WTC11 (cell line): ENCODE measurements around the gene KRT35.

ENCODE experiments used
- CREB1 ChIP-seq: sonication (generic); formaldehyde crosslinking; IDR thresholded peaks from 2 replicates; pipeline ENCODE4 v1.8.0; 2023; ENCODE audit warnings: mild to moderate bottlenecking, missing genetic modification reagents
- ESRRA ChIP-seq: sonication (generic); formaldehyde crosslinking; IDR thresholded peaks from 2 replicates; pipeline ENCODE4 v1.8.1; 2022; ENCODE audit warnings: mild to moderate bottlenecking, missing genetic modification reagents, borderline replicate concordance
- FOXP1 ChIP-seq: sonication (generic); formaldehyde crosslinking; IDR thresholded peaks from 2 replicates; pipeline ENCODE4 v1.8.0; 2022; ENCODE audit warnings: missing genetic modification reagents, mild to moderate bottlenecking, moderate library complexity, borderline replicate concordance
- NR3C1 ChIP-seq: sonication (generic); formaldehyde crosslinking; conservative IDR thresholded peaks from 2 replicates; pipeline ENCODE4 v1.8.1; 2023; ENCODE audit warnings: low read depth, mild to moderate bottlenecking, missing genetic modification reagents
- SMAD3 ChIP-seq: sonication (generic); formaldehyde crosslinking; IDR thresholded peaks from 2 replicates; pipeline ENCODE4 v1.8.0; 2022; ENCODE audit warnings: missing genetic modification reagents, mild to moderate bottlenecking, borderline replicate concordance
- TP53 ChIP-seq: sonication (generic); formaldehyde crosslinking; IDR thresholded peaks from 2 replicates; pipeline ENCODE4 v1.8.1; 2023; ENCODE audit warnings: mild to moderate bottlenecking, missing genetic modification reagents
- ZBTB21 ChIP-seq: sonication (generic); formaldehyde crosslinking; IDR thresholded peaks from 2 replicates; pipeline ENCODE4 v1.8.1; 2023; ENCODE audit warnings: mild to moderate bottlenecking, missing genetic modification reagents, borderline replicate concordance
- ZNF121 ChIP-seq: sonication (generic); formaldehyde crosslinking; IDR thresholded peaks from 2 replicates; pipeline ENCODE4 v1.8.0; 2023; ENCODE audit warnings: missing genetic modification reagents
- ZNF396 ChIP-seq: fragments of 250-450 bp; sonication (Bioruptor Pico); IDR thresholded peaks from 2 replicates; pipeline ENCODE4 v1.8.0; 2021; ENCODE audit warnings: mild to moderate bottlenecking, moderate library complexity, borderline replicate concordance
- TF ChIP-seq, protein P1 (sequence below): fragments of 200-600 bp; IDR thresholded peaks from 2 replicates; pipeline ENCODE4 v1.8.0; 2022; ENCODE audit warnings: antibody characterized with exemption
- TF ChIP-seq, protein P2 (sequence below): sonication (generic); formaldehyde crosslinking; IDR thresholded peaks from 2 replicates; pipeline ENCODE4 v1.8.1; 2023; ENCODE audit warnings: mild to moderate bottlenecking, missing genetic modification reagents, moderate library complexity
- TF ChIP-seq, protein P3 (sequence below): sonication (generic); formaldehyde crosslinking; IDR thresholded peaks from 2 replicates; pipeline ENCODE4 v1.8.1; 2022; ENCODE audit warnings: low read depth, missing genetic modification reagents, borderline replicate concordance
- TF ChIP-seq, protein P4 (sequence below): sonication (generic); formaldehyde crosslinking; IDR thresholded peaks from 2 replicates; pipeline ENCODE4 v1.8.0; 2022; ENCODE audit warnings: missing genetic modification reagents

DNA sequence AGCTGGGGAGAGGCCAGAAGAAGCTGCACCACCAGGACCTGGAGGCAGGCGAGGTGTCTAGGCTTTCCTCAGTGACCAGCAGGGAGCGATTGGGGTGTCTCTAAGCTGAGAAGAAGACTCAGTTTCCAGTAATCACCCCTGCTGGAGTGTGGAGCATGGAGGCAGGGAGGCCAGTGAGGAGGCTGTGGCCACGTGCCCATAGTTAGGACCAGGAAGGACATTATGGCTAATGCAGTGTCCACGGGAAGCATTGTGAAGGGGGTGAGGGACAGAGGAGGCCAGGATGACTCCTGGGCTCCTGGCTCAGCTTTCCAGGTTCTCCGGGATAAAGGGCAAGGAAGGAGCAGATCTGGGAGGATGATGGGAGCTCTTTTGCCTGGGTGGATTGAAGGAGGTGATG, 18.8 kb upstream of the KRT35 start:
- TF ChIP-seq ESRRA (no peak), ZNF396 (no peak), TP53 (CRISPR knock-in tag) (no peak), NR3C1 (CRISPR knock-in tag) (no peak), FOXP1 (CRISPR knock-in tag) (no peak), ZBTB21 (CRISPR knock-in tag) (no peak), SMAD3 (CRISPR knock-in tag) (no peak), CREB1 (CRISPR knock-in tag) (no peak), ZNF121 (CRISPR knock-in tag) (no peak)
- TF ChIP-seq, protein P1, sequence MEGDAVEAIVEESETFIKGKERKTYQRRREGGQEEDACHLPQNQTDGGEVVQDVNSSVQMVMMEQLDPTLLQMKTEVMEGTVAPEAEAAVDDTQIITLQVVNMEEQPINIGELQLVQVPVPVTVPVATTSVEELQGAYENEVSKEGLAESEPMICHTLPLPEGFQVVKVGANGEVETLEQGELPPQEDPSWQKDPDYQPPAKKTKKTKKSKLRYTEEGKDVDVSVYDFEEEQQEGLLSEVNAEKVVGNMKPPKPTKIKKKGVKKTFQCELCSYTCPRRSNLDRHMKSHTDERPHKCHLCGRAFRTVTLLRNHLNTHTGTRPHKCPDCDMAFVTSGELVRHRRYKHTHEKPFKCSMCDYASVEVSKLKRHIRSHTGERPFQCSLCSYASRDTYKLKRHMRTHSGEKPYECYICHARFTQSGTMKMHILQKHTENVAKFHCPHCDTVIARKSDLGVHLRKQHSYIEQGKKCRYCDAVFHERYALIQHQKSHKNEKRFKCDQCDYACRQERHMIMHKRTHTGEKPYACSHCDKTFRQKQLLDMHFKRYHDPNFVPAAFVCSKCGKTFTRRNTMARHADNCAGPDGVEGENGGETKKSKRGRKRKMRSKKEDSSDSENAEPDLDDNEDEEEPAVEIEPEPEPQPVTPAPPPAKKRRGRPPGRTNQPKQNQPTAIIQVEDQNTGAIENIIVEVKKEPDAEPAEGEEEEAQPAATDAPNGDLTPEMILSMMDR = no peak
- TF ChIP-seq, protein P2, sequence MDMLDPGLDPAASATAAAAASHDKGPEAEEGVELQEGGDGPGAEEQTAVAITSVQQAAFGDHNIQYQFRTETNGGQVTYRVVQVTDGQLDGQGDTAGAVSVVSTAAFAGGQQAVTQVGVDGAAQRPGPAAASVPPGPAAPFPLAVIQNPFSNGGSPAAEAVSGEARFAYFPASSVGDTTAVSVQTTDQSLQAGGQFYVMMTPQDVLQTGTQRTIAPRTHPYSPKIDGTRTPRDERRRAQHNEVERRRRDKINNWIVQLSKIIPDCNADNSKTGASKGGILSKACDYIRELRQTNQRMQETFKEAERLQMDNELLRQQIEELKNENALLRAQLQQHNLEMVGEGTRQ (CRISPR knock-in tag) = no peak
- TF ChIP-seq, protein P3, sequence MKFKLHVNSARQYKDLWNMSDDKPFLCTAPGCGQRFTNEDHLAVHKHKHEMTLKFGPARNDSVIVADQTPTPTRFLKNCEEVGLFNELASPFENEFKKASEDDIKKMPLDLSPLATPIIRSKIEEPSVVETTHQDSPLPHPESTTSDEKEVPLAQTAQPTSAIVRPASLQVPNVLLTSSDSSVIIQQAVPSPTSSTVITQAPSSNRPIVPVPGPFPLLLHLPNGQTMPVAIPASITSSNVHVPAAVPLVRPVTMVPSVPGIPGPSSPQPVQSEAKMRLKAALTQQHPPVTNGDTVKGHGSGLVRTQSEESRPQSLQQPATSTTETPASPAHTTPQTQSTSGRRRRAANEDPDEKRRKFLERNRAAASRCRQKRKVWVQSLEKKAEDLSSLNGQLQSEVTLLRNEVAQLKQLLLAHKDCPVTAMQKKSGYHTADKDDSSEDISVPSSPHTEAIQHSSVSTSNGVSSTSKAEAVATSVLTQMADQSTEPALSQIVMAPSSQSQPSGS = no peak
- TF ChIP-seq, protein P4, sequence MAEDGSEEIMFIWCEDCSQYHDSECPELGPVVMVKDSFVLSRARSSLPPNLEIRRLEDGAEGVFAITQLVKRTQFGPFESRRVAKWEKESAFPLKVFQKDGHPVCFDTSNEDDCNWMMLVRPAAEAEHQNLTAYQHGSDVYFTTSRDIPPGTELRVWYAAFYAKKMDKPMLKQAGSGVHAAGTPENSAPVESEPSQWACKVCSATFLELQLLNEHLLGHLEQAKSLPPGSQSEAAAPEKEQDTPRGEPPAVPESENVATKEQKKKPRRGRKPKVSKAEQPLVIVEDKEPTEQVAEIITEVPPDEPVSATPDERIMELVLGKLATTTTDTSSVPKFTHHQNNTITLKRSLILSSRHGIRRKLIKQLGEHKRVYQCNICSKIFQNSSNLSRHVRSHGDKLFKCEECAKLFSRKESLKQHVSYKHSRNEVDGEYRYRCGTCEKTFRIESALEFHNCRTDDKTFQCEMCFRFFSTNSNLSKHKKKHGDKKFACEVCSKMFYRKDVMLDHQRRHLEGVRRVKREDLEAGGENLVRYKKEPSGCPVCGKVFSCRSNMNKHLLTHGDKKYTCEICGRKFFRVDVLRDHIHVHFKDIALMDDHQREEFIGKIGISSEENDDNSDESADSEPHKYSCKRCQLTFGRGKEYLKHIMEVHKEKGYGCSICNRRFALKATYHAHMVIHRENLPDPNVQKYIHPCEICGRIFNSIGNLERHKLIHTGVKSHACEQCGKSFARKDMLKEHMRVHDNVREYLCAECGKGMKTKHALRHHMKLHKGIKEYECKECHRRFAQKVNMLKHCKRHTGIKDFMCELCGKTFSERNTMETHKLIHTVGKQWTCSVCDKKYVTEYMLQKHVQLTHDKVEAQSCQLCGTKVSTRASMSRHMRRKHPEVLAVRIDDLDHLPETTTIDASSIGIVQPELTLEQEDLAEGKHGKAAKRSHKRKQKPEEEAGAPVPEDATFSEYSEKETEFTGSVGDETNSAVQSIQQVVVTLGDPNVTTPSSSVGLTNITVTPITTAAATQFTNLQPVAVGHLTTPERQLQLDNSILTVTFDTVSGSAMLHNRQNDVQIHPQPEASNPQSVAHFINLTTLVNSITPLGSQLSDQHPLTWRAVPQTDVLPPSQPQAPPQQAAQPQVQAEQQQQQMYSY (CRISPR knock-in tag) = no peak
